ENCODE results near the gene NBEAL2. TPM values are rescaled to one million over a fixed set of nuclear protein-coding genes. Genes with fewer than 3 reads are reported as not detected.

Gene NBEAL2
- polyA plus RNA-seq, 1 donor from 2014 or later = 3.3 TPM

DNA sequence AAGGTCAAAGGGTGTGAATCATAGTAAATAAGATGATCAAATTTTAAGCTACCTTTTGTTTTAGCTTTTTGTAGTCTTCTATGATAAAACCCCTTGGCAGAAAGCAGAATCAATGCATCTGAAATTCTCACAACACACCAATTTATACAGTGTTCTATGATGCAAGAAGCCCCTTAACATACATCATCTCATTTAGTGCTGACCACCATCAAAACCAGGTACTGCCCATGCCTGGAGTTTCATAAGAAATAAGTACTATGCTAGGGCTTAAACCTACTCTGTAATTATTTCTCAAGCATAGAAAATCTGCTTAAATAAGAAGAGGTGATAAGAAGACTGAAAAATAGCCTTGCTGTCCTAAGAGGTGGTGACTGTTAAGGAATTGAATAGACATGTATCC is 67.6 kb downstream of the NBEAL2 start:
- Histone ChIP-seq H3K27ac (ENCODE audit: low read length) (no peak overlapping the region), H3K9me2 (ENCODE audit: insufficient read depth, low read length) (no peaks in the 10 kb centered on the region), H3F3A (ENCODE audit: insufficient read depth, low read length, poor library complexity, severe bottlenecking) (no peaks in the 10 kb centered on the region), H4K20me1 (ENCODE audit: insufficient read depth) (no peaks in the 10 kb centered on the region), H3K27me3 (ENCODE audit: insufficient read depth, low read depth, low read length) (no peaks in the 10 kb centered on the region), H3K9me3 (ENCODE audit: low read length) (no peaks in the 10 kb centered on the region), H3K36me3 (ENCODE audit: insufficient read depth, low read length) (no peaks in the 10 kb centered on the region), H2AFZ (ENCODE audit: low read depth, low read length) (no peak overlapping the region), H3K79me2 (replicated peaks; ENCODE audit: insufficient read depth, low read length) (no peaks in the 10 kb centered on the region), H3K4me2 (ENCODE audit: low read length) (no peak overlapping the region), H3K4me3 (ENCODE audit: low read length) (no peak overlapping the region), H3K9ac (ENCODE audit: low read length) (no peak overlapping the region)
- TF ChIP-seq TAF1 (IDR thresholded peaks at IDR 0.05; ENCODE audit: low read depth) = no peak
- TF ChIP-seq, protein P1, sequence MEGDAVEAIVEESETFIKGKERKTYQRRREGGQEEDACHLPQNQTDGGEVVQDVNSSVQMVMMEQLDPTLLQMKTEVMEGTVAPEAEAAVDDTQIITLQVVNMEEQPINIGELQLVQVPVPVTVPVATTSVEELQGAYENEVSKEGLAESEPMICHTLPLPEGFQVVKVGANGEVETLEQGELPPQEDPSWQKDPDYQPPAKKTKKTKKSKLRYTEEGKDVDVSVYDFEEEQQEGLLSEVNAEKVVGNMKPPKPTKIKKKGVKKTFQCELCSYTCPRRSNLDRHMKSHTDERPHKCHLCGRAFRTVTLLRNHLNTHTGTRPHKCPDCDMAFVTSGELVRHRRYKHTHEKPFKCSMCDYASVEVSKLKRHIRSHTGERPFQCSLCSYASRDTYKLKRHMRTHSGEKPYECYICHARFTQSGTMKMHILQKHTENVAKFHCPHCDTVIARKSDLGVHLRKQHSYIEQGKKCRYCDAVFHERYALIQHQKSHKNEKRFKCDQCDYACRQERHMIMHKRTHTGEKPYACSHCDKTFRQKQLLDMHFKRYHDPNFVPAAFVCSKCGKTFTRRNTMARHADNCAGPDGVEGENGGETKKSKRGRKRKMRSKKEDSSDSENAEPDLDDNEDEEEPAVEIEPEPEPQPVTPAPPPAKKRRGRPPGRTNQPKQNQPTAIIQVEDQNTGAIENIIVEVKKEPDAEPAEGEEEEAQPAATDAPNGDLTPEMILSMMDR (IDR thresholded peaks at IDR 0.05; ENCODE audit: poor library complexity, severe bottlenecking) = no peak
- no peak for TF ChIP-seq POLR2AphosphoS5 (IDR thresholded peaks at IDR 0.05)
- TF ChIP-seq REST (IDR thresholded peaks at IDR 0.05; ENCODE audit: borderline replicate concordance) = no peak
- TF ChIP-seq EZH2 (IDR thresholded peaks at IDR 0.05; ENCODE audit: borderline replicate concordance, insufficient read depth, low read length, poor library complexity, severe bottlenecking) = no peak
- TF ChIP-seq MXI1 (conservative IDR thresholded peaks at IDR 0.05; ENCODE audit: poor library complexity, severe bottlenecking) = no peak
- no peak for TF ChIP-seq RAD21 (conservative IDR thresholded peaks at IDR 0.05)
- no peak for TF ChIP-seq SMC3 (conservative IDR thresholded peaks at IDR 0.05; ENCODE audit: poor library complexity)
- TF ChIP-seq EP300 (conservative IDR thresholded peaks at IDR 0.05; ENCODE audit: poor library complexity, severe bottlenecking) = no peak

DNA sequence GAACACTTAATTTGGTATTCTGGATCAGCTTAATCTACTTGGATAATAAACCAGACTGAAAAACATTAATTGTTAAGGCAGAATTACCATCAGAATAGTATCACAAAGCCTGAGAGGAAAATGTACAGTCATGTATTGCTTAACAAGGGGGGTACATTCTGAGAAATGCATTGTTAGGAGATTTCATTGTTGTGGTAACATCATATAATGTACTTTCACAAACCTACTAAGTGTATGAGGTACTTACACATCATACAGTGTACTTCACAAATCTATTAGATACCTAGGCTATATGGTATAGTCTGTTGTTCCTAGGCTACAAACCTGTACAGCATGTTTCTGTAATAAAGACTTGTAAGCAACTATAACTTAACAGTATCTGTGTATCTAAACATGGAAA is 68.2 kb downstream of the NBEAL2 start:
- H3K27me3 ChIP-seq (ENCODE audit: insufficient read depth, low read depth, low read length) = no peaks in the 10 kb centered on the region
- H3K9me3 ChIP-seq (ENCODE audit: low read length) = no peaks in the 10 kb centered on the region
- no peaks in the 10 kb centered on the region for H3K9me2 ChIP-seq (ENCODE audit: insufficient read depth, low read length)
- no peaks in the 10 kb centered on the region for H4K20me1 ChIP-seq (ENCODE audit: insufficient read depth)
- no peaks in the 10 kb centered on the region for H3K79me2 ChIP-seq (replicated peaks; ENCODE audit: insufficient read depth, low read length)
- no peak for TF ChIP-seq REST (IDR thresholded peaks at IDR 0.05; ENCODE audit: borderline replicate concordance)
- TF ChIP-seq MXI1 (conservative IDR thresholded peaks at IDR 0.05; ENCODE audit: poor library complexity, severe bottlenecking) = no peak
- TF ChIP-seq EP300 (conservative IDR thresholded peaks at IDR 0.05; ENCODE audit: poor library complexity, severe bottlenecking) = no peak
- TF ChIP-seq POLR2AphosphoS5 (IDR thresholded peaks at IDR 0.05) = no peak
- TF ChIP-seq EZH2 (IDR thresholded peaks at IDR 0.05; ENCODE audit: borderline replicate concordance, insufficient read depth, low read length, poor library complexity, severe bottlenecking) = no peak
- no peak for TF ChIP-seq RAD21 (conservative IDR thresholded peaks at IDR 0.05)
- TF ChIP-seq, protein P1 (IDR thresholded peaks at IDR 0.05; ENCODE audit: poor library complexity, severe bottlenecking) = no peak
- no peak for TF ChIP-seq SMC3 (conservative IDR thresholded peaks at IDR 0.05; ENCODE audit: poor library complexity)
- TF ChIP-seq TAF1 (IDR thresholded peaks at IDR 0.05; ENCODE audit: low read depth) = no peak
- H3K4me3 ChIP-seq (ENCODE audit: low read length) = no peak overlapping the region
- H3K4me2 ChIP-seq (ENCODE audit: low read length) = no peak overlapping the region
- no peak overlapping the region for H3K9ac ChIP-seq (ENCODE audit: low read length)
- H2AFZ ChIP-seq (ENCODE audit: low read depth, low read length) = no peak overlapping the region
- H3K36me3 ChIP-seq (ENCODE audit: insufficient read depth, low read length) = no peaks in the 10 kb centered on the region
- H3F3A ChIP-seq (ENCODE audit: insufficient read depth, low read length, poor library complexity, severe bottlenecking) = no peaks in the 10 kb centered on the region
- H3K27ac ChIP-seq (ENCODE audit: low read length) = no peak overlapping the region

Measured in neural cell (in vitro differentiated cells).